WERI-Rb-1 (cell line): ENCODE measurements around the gene HOXC6.

Experiments
- DNase-seq: peaks from one replicate; pipeline ENCODE4 v3.0.0-alpha.2; 2020
- H3K27ac ChIP-seq: fragments of 250-450 bp; sonication (Bioruptor Pico); 2 replicates; pipeline ENCODE4 v1.5.1; 2020; ENCODE audit warnings: mild to moderate bottlenecking, moderate library complexity
- H3K27me3 ChIP-seq: fragments of 250-450 bp; sonication (Bioruptor Pico); 2 replicates; pipeline ENCODE4 v1.5.1; 2021; ENCODE audit warnings: mild to moderate bottlenecking, low read depth, moderate library complexity; ENCODE audit not compliant: insufficient read depth, severe bottlenecking
- H3K36me3 ChIP-seq: fragments of 250-450 bp; sonication (Bioruptor Pico); 2 replicates; pipeline ENCODE4 v1.5.1; 2020; ENCODE audit warnings: mild to moderate bottlenecking, moderate library complexity
- H3K4me3 ChIP-seq: 2 replicates; pipeline ENCODE4 v1.5.1; 2011; ENCODE audit warnings: low read depth, mild to moderate bottlenecking, control low read depth, low read length
- H3K9me3 ChIP-seq: fragments of 250-450 bp; sonication (Bioruptor Pico); 2 replicates; pipeline ENCODE4 v1.5.1; 2021; ENCODE audit warnings: mild to moderate bottlenecking, moderate library complexity; ENCODE audit not compliant: severe bottlenecking
- TF ChIP-seq, protein P1 (sequence below): IDR thresholded peaks from 2 replicates; pipeline ENCODE4 v1.5.1; 2011; ENCODE audit warnings: low read depth, mild to moderate bottlenecking, control low read depth, inconsistent platforms, low read length

Gene HOXC6

DNA sequence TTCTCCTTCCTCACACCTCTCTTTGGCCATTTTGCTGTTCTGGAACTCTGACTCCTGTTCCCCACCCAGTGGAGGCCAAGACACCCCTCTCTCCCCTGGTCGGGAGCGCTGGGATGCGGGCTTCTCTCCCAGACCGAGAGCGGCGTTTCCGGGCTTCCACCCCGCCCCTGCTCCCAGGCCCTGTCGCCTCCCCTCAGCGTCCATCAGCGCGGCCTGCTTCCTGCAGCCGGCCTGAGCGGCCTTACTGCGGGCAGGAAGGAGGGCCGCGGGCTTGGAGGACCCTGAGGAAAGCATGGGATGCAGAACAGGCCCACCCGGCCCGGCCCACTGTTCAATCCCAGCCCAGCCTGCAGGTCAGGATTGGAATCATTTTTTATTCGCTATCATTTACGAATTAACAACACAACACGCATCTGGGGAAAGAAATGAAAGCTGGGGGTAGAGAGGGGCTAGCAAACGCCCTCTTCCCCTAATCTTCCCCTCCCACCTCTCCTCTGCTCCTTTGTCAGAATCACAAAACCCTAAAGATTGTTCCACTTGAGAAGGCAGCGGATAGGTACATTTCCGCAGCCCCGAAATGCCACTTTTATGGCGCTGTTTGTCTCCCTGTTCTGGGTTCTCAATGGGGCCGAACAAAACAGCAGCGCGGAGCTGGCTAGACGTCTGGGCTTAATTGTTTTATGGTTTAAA is 23.3 kb upstream of the HOXC6 start:
- TF ChIP-seq, protein P1, sequence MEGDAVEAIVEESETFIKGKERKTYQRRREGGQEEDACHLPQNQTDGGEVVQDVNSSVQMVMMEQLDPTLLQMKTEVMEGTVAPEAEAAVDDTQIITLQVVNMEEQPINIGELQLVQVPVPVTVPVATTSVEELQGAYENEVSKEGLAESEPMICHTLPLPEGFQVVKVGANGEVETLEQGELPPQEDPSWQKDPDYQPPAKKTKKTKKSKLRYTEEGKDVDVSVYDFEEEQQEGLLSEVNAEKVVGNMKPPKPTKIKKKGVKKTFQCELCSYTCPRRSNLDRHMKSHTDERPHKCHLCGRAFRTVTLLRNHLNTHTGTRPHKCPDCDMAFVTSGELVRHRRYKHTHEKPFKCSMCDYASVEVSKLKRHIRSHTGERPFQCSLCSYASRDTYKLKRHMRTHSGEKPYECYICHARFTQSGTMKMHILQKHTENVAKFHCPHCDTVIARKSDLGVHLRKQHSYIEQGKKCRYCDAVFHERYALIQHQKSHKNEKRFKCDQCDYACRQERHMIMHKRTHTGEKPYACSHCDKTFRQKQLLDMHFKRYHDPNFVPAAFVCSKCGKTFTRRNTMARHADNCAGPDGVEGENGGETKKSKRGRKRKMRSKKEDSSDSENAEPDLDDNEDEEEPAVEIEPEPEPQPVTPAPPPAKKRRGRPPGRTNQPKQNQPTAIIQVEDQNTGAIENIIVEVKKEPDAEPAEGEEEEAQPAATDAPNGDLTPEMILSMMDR: no peak
- peaks cover 4% of the 10 kb centered on the region for H3K36me3 ChIP-seq
- no peak for DNase-seq
- no peaks in the 10 kb centered on the region for H3K9me3 ChIP-seq
- peak overlapping the region; percentile 29; the same call in 1 of the 2 replicates for H3K4me3 ChIP-seq
- H3K27me3 ChIP-seq: no peaks in the 10 kb centered on the region
- peak overlapping the region; percentile 22 for H3K27ac ChIP-seq

DNA sequence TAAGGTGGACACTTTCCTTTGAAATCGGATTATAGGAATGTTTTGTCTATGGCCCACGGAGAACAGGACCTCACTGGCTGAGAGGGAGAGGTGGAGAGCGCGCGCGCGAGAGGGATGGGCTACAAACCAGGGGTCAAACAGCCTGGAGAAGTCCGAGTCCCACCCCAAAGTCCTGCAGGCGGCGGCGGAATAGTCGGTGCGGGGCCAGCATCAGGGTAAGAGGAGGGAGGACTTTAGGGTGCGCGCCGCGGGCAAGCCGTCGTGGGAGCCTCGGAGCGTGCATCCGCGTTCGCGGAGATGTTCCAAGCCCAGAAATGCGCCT is 22.7 kb upstream of the HOXC6 start:
- peak overlapping the region; percentile 50 for H3K27ac ChIP-seq
- DNase-seq: no peak

DNA sequence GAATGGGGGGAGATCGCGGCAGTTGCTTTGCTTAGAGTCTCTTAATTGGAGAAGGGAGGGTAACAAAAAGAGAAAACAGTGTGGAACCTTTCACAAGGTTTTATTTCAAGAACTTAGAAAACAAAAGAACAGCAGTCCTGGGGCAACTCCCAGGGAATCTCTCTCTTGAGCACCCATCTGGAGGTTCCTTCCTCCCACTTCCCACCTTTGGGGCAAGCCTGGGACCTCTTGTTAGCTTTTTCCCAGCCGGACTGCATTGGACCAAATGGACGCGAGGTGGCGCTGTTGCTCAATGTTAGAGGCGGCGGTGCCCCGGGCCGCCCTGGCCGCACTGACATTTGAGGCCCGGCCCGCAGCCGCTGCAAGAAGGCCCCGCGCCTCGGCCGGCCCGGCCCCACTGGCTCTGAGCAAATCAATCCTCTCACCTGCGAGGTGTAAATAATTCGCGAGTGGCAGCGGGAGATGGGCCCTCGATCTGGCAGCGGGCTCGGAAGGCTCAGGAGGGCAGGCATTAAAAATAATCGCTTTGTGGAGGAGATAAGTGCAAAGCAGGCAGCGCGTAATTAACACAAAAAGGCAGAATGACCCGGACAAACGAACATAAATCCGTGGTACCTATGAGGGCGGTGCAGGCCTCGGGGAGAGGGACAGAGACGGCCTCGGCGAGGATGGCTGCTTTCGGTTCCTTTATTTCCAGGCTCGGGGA is 22.2 kb upstream of the HOXC6 start:
- H3K36me3 ChIP-seq: peaks cover 4% of the 10 kb centered on the region
- no peaks in the 10 kb centered on the region for H3K9me3 ChIP-seq
- DNase-seq: peak; percentile 85
- H3K27me3 ChIP-seq: no peaks in the 10 kb centered on the region
- peak overlapping the region; percentile 29 for H3K4me3 ChIP-seq
- H3K27ac ChIP-seq: peak overlapping the region; percentile 50
- TF ChIP-seq, protein P1: peak; percentile 89

More for the DNA sequence above, 22.7 kb upstream of the HOXC6 start:
- Histone ChIP-seq H3K36me3 (peaks cover 4% of the 10 kb centered on the region), H3K4me3 (peak overlapping the region; percentile 29), H3K27me3 (no peaks in the 10 kb centered on the region), H3K9me3 (no peaks in the 10 kb centered on the region)
- TF ChIP-seq, protein P1: no peak

DNA sequence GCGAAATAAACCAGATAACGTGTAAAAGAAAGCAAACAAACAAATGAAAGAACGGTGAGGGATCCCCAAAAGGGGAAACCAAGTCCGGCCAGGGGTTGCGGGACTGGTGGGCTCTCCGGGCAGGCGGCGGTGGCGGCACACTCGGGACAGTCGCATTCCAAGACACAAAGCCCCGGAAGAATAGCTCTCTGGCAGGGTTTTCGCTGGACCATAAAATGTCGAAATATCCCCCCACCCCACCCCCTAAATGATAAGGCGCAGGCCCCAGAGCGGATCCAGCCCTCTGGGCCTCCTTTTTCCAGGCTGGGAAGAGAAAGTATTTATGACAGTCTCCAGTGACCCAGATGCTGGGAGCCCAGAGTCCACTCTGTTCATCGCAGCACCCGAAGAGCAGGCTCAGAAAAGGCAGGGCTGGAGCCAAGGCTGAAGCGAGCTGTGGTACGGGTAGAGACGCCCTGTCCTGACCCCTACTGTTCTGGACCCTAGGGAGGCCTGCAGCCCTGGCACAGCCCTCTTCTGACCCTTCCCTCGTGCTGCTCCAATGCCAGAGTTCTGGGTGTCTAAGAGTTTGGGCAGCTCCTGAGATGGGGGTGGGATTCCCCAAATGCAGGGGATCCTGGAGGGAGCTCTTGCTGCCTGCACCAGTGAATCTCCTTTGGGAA is 21.6 kb upstream of the HOXC6 start:
- Histone ChIP-seq H3K4me3 (no peak overlapping the region), H3K27me3 (no peaks in the 10 kb centered on the region)

DNA sequence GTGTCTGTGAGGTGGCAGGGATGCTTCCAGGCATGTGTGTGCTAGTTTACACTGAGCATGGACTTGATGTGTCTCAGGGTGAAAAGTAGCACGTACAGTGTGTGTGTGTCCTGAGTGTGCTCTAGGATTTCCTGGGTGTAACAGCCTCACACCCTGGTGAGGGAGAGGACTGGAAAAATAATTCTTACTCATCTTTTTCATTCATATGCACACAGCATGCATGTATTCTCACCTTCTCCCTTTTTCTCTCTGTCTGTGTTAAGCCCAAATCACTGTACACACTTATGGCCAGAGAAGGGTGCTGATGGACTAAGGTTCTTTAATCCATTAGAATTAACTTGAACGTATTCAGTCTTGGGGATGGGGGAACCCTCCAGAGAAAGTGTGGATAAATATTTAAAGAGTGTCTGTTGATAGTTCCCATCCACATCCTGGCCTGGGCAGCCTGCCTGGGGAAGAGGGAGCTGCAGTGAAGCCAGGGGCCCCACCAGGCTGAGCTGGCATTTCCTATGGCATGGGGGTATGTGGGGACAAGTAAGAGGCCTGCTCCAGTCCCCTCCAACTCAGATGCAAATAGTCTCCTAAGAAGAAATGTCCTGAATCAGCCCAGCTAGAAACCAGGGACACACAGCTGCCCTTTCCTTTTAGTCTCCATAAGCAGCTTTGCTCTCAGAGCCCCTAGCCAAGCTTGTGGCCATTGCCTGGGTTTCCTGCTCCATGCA is 20.5 kb upstream of the HOXC6 start:
- Histone ChIP-seq H3K36me3 (peaks cover under 1% of the 10 kb centered on the region; the same call in 1 of the 2 replicates), H3K9me3 (no peaks in the 10 kb centered on the region), H3K4me3 (peak overlapping the region; percentile 11; the same call in 1 of the 2 replicates), H3K27me3 (no peaks in the 10 kb centered on the region), H3K27ac (peak overlapping the region; percentile 47)
- TF ChIP-seq, protein P1: no peak
- DNase-seq: no peak

More for the DNA sequence above, 21.6 kb upstream of the HOXC6 start:
- no peak for DNase-seq
- H3K36me3 ChIP-seq: peaks cover 4% of the 10 kb centered on the region
- H3K27ac ChIP-seq: peak overlapping the region; percentile 50
- TF ChIP-seq, protein P1: no peak
- H3K9me3 ChIP-seq: no peaks in the 10 kb centered on the region
